Kidney capillary endothelial cell (primary cell): ENCODE results near the gene FBXL19.

Source experiments
- DNase-seq: peaks from one replicate; pipeline ENCODE4 v3.0.0-alpha.2; 2018; ENCODE audit warnings: low spot score

The FBXL19 gene

GRCh38 chr16:30944352-30944751 is 21.0 kb downstream of the FBXL19 start:
- DNase-seq, result no peak

DNA sequence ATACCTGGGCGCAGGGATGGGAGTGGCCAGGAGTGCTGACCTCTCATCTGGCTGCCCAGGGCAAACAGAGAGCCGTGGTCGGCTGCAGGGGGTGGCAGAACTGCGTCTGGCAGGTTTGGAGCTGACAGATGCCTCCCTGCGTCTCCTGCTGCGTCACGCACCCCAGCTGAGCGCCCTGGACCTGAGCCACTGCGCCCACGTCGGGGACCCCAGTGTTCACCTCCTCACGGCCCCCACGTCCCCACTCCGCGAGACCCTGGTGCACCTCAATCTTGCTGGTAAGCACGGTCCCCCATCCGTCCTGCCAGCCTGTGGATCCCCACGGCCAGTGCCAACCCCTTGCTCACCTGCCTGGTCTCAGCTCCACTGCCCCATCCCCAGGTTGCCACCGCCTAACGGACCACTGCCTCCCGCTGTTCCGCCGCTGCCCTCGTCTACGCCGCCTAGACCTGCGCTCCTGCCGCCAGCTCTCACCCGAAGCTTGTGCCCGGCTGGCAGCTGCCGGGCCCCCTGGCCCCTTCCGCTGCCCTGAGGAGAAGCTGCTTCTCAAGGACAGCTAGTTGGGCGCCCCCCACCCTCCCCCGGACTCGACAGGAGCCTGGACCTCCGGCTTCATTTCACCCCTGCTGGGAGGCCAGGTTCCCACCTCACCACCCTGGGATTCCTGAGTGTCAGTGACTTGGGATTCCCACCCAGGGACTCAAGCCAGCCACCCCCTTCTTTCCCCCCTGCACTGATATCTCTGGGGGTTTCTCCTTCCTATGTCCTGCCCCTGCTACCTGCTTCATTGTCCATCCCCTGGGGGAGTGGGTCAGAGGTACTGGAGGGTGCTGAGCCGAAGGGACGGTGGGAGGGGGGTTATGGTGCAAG is 23.5 kb downstream of the FBXL19 start:
- no peak for DNase-seq

GRCh38 chr16:30947541-30947858 is 24.1 kb downstream of the FBXL19 start:
- DNase-seq, result no peak

GRCh38 chr16:30947859-30948666 is 24.7 kb downstream of the FBXL19 start:
- DNase-seq, result peak; percentile 92

DNA sequence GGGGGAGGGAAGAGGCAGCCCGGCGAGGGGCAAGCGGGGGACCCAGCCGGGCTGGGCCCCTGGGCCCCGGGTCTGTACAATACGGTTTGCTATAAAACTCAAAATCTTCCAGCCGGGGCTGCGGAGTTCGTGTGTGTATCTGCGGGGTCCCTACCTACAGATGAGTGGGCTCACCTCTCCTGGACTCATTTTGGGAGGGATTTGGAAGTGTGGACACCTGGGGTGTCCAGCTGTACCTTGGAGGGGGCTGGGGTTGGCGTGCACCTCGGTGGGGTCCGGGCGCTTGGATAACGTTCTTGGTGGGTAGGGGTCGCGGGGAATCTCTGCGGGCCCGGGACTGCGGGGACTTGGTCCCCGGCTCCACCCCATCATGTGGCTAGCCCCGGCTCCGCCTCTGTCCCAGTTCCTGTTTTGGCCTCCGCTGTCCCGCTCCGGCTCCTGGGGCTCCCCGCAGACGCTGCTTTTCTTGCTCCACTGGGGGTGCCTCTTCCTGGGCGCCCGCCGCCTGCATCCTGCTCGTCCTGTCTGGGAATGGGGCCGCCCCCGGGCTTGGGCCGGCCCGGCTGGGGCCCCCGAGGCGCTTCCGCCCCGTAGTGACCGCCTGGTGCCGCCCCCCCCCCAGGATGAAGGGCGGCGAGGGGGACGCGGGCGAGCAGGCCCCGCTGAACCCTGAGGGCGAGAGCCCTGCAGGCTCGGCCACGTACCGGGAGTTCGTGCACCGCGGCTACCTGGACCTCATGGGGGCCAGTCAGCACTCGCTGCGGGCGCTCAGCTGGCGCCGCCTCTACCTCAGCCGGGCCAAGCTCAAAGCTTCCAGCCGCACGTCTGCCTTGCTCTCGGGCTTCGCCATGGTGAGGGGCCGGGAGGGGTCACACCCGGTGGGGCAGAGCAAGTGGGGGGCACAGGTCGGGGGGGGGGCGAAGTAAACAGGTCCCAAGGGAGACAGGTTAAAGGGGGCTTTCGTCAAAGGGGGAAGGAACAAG is 25.6 kb downstream of the FBXL19 start, which contains the start of gene ORAI3:
Gene ORAI3, plus strand, starts transcription at position 402 of the 983 bp plus-strand sequence. Its CDS starts 222 bp downstream, at position 624.
- DNase-seq, result peak; percentile 56

DNA sequence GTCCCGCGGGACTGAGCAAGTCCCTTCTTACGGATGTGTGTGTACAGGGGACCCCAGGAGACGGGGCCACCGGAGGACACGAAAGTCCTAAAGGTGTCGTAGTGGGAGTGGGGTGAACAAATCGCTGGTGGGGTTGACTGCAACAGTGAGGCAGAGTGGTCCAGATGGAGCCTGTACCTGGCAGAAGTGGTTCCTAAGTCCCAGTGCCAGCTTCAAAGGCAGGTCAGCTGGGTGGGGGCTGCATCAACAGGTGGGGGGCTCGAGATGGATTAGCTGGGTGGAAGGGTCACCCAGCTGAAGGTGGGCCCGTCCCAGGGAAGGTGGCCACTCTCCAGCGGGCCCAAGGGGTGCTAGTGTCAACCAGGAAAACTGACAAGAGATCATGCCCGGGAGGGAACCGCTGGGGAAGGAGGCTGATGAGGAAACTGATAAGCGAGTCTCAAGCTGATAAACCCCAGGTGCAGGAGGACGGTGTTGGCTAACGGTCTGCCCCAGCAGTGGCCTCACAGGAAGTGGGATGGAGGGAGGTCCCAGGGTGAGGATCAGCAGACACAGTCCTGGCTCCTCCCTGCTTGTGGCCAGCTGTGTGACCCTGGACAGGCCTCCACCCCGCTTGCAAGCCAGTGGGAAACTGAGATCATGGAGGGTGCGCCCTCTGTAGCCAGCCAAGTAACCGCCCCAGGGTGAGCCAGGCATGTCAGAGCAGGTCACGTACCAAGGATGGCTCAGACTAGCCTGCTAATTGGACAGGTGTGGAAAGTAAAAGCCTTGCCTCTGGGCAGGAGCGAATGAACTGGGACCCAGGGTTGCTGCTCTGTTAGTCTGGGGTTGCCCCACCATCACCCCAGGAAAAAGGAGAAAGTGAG is 26.5 kb downstream of the FBXL19 start:
- no peak for DNase-seq

DNA sequence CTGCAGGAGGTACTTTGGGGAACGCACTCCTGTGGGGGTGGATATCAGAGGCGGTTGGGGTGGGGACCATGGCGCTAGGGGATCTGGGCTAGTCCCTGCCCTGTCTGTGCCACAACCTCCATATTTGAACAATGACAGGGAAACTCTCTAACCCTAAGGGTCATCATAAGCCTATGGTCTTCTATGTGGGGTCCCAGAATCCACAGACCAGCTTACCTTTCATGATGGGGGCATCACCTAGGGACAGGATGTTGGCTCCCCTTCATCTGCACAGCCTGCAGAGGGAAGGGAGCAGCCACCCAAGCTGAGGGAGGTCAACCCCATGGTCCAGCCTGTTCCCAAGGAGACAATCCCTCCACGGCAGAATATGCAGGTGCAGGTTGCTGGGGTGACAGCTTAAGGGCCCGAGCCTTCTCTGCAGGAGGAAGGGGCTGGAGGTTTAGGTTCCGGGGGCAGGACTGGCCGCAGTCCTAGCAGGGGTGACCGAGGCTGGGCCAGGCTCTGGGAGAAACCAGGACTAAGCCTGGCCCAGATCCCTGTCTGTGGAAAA is 27.2 kb downstream of the FBXL19 start:
- DNase-seq, result no peak

DNA sequence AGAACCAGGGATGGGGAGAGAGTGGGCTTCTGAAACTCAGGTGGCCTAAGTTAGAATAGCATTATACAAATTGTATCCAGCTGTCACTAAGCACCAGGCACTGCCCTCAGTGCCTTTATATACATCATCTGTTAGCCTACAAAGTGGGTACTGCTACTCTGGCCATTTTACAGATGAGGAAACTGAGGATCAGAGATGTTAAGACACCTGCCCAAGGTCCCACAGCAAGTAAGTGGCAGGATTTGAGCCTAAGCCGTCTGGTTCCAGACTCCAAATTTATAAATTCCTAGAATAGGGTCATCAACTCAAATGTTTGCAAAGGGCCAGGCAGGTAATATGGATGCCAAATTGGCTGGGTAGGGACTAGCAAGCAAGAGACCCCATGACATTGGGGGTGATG is 27.8 kb downstream of the FBXL19 start:
- DNase-seq, result no peak

GRCh38 chr16:30951750-30952149 is 28.4 kb downstream of the FBXL19 start:
- DNase-seq, result no peak

- no peak for DNase-seq
Measured at GRCh38 chr16:30953111-30953510, 29.7 kb downstream of the FBXL19 start.

DNA sequence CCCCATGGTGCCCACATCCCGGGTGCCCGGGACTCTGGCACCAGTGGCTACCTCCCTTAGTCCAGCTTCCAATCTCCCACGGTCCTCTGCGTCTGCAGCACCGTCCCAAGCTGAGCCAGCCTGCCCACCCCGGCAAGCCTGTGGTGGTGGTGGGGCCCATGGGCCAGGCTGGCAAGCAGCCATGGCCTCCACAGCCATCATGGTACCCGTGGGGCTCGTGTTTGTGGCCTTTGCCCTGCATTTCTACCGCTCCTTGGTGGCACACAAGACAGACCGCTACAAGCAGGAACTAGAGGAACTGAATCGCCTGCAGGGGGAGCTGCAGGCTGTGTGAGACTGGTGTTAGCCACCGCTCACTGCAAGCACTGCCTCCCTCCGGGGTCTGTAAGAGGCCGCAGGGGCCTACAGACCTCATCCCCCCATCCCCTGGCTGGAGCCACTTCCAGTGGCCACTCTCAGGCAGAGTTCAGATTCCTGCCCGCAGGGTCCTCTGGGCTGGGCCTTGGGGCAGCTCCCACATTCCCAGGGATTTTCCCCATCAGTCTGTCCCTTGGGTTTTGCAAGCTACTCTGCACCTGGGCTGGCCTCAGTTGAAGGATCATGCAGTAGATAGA is 30.2 kb downstream of the FBXL19 start:
- peak; percentile 73 for DNase-seq

DNA sequence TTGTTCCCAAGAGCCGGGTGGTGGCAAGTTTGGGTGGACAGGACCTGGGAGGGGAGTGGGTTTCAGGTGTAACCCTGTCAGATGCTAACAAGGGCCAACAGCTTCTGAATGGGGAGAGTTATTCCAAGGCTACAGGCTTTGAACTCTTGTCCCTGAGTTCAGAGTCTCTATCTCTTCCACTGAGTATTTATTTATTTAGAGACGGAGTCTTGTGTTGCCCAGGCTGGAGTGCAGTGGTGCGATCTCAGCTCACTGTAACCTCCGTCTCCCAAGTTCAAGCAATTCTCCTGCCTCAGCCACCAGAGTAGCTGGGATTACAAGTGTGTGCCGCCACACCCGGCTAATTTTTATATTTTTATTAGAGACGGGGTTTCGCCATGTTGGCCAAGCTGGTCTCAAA is 31.6 kb downstream of the FBXL19 start:
- no peak for DNase-seq

DNA sequence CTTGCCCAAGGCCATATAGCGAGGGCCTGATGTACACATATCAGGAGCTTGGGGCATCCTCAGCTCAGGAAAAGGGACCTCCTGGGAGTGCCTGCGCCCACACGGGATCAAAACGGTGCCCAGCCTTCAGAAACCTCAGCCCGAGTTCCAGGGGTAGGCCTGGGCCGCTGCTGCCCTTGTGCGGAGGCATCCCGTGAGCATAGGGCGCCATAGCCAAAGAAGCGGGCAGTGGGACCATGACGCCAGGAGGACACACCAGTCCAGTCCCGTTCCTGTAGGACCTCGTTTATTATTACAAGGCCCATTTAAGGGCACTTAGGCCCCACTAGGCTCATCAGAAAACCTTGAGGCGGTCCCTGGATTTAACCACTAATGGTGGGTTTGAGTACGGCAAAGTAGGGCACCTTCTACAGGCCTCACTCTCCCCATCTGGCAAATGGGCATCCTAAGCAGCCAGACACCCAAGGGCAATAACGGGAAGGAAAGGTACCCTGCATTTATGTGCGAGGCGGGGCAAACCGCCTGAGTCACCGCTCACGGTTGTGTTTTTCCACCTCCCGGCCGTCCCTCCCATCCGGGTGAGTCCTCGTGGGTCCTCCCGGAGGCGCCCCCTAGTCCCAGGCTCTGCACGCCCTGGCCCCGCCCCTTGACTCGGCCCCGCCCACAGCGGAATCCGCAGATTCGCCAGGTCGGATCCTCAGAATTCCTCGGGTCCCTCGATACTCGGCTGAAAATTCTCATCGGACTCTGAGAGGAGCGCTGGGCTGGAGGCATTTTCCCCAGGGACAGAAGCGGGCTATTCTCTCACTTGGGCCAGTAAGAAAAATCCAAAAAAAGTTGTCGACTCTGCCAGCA is 33.5 kb downstream of the FBXL19 start:
- DNase-seq, result peak; percentile 92

DNA sequence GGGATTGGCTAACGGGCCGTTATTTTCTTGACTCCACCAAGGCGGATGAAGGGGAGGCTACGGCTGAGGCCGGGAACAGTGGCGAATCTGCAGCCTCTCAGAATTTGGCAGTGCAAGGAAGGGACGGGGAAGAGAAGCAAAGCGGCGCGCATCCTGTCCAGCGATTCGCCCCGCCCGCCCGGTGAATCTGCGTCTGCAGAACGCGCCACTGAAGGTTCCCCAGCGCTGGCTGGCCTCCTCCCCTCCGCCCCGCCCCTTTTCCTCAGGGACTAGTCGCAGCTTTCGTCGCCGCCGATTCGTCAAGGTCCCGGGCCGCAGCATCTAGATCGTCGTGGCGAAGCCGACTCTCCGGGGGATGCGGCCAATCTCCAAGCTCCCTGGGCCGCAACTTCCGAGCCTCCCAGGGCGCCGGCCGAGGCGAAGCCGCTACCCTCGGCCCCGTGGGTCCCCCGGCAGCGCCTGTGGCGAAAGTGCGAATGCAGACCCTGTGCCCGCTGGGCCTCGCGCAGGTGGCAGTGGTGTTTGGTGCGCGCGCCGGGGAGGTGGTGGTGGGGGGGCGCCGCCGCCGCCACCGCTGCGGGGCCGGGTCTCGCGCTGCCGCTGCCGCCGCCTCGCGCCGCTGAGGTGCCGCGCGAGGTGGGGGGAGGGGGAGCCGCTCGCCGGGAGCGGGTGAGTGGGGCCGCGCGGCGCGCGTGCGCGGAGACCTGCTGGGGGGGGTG is 34.2 kb downstream of the FBXL19 start, which contains the start of gene SETD1A:
Gene SETD1A, plus strand, starts transcription at position 299 of the 719 bp plus-strand sequence. CDS start 978 bp downstream, outside the sequence.
- DNase-seq, result peak; percentile 95

DNA sequence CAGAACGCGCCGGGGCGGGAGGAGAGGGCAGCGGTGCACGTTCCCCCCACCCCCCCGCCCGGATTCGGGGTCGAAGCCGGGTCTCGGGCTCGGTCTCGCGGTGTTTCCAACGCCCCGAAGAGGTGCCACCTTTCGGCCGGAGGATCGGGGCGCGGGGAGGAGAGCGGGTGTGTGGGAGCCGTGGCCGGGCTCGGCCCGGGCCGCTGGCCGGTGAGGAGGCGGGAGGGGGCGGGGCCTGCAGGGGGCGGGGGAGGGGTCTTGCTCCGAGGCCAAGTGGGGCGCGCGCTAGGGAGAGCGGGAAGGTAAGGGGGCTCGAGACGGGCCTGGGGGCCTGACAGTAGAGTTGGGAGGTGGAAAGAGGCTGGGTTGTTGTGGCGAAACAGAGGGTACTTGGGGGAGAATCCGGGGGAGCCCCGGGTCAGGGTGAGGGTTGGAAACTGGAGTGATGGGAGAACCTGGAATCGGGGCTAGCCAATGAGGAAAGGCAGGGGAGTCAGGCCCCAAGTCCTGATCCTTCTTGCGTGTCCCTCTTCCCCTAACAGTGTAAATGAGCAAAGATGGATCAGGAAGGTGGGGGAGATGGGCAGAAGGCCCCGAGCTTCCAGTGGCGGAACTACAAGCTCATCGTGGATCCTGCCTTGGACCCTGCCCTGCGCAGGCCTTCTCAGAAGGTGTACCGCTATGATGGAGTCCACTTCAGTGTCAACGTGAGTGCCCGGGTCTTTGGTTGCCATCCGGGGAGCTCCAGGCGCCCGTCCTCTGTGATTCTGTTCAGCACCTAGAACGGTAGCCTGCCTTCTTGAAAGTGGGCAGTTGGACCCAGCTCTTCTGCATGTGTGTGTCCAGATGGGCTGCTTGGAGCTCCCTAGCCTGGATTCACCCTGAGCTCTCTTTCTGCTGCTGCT is 35.1 kb downstream of the FBXL19 start:
- no peak for DNase-seq

DNA sequence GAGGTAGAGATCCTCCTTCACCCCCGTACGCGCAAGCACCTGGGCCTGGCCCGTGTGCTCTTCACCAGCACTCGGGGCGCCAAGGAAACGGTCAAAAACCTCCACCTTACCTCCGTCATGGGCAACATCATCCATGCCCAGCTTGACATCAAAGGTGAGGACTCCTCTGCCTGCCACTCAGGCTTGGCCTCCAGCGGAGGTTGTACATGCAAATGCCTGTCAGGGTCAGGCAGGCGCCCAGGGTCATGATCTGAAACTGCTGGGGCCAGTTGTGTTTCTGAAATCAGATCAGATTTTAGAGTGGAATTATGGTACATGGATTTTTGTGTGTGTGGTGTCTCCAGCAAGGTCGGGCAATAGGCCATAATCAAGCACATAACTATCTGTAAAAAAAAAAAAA is 38.0 kb downstream of the FBXL19 start:
- DNase-seq, result no peak

GRCh38 chr16:30963925-30964511 is 40.6 kb downstream of the FBXL19 start:
- DNase-seq, result no peak
